Non-pigmented ciliary epithelial cell (primary cell): ENCODE data around the gene ADCY2.

Source experiments
- DNase-seq: peaks from one replicate; pipeline ENCODE4 v3.0.0-alpha.2; 2010; ENCODE audit warnings: low read depth

Gene ADCY2

DNA sequence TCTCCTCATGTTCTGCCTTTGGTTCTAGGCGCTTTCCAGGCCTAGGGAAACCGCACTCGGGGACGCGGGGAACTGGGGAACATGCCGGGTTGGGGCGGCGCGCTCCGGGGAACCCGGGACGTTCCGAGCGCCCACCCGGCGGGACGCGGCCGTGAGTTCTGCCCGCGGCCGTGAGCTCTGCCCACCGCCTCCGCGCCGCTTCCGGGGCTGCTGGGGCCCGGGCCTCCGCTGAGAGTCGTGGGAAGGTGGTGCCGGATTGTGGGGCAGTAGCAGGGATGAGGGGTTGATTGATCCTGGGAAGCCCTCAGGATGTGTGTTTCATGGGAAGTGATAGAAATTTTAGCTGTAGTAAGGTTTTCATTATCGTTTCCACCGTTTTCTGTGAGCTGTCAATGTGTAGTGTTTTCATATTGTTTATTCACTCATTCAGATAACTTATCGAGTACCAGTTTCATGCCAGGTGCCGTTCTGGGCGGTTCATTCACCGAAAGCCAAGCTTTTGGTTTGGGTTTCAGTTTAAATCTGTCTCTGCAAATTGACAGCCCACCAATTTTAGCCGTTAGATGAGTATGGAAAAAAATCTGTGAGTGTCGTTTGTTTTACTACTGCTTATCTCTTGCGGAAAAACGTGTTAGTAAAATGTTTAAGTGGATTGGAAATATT is 473.7 kb downstream of the ADCY2 start:
- DNase-seq: no peak

DNA sequence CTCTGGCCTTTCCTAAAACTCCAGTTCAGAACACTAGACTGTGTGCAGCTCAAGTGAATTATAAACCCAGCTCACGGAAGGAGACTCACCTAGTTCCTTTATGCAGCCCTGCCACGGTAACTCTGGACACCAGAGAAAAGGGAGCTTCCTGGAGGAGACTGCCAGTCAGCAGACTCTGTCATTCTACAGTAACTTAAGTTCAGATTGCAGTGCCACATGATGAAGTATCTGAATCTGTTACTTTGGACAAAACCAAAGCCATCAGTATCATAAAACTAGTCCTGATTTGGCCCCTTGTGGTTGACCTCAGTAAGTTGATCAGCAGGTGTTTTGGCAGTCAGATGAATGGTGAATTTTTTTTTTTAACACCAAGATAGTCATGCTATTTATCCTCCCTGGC is 475.7 kb downstream of the ADCY2 start:
- DNase-seq: no peak

DNA sequence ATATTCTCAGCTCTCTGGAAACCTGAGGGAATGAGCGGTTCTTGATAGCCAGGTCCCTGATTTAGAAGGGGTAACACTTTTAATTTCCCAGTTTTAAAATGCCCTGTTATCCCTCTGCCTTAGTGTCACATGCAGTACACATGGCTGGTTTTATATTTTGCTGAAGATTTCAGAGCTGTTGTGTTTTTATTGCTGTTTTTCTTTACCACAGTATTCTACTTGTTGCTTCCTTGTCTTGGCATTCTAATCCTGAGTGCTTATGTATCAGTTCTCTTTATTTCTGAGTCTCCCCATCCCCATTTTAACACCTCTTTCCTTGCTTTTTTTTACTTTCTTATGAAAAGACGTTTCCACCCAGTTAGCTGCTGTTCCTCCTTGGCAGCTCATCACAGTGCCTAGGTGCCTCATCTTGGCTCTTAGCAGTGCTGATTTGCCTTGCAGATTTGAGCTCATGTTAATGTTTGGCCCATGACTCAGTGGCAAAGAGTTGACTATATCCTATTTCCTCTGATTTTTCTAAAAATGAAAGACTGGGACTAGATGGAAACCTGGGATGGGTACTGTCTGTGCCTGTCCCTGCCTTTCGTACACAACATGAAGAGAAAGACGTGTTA is 476.7 kb downstream of the ADCY2 start:
- DNase-seq: no peak

DNA sequence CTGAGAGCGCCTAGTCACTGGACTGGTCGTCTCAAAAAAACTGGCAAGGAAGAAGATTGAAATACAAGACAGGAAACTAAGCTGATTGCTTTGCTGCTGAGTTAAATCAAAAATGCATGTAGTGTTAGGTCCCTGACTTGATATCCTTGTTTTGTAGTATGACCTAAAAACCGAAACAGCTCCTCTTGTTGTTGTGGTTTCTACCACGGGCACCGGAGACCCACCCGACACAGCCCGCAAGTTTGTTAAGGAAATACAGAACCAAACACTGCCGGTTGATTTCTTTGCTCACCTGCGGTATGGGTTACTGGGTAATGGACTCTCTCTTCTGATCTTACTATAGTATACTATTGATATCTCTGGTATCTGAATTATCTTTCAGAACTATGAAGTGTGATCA is 477.3 kb downstream of the ADCY2 start:
- DNase-seq: no peak

DNA sequence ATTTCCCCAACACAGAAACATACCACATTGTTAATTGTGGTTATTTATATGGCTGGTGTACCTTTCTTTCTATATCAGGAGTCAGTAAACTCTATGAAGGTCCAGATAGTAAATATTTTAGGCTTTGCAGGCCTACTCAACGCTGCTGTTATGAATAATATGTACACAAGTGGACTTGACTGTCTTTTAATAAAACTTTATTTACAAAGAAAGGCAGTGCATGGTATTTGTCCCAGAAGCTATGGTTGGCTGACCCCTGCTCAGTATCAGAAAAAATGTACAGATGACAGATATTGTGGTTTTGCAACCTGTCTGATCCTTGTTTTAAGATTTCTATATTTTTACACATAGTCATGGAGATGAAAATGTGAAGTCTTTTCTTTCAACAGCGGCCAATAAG is 478.7 kb downstream of the ADCY2 start:
- no peak for DNase-seq

DNA sequence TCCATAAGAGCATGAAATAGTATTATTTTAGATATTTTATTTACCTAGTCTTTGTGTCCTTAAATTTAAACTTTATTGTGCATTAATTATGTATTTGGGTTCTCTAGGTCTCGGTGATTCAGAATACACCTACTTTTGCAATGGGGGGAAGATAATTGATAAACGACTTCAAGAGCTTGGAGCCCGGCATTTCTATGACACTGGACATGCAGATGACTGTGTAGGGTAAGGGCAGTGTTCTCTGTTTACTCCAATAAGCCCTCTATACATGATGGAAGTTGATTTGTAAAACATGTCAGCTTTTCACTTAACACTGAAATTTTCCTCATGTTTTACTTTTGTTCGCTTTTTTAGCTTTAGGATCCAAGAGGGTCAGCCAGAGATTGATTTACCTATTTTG is 479.2 kb downstream of the ADCY2 start:
- DNase-seq: no peak

DNA sequence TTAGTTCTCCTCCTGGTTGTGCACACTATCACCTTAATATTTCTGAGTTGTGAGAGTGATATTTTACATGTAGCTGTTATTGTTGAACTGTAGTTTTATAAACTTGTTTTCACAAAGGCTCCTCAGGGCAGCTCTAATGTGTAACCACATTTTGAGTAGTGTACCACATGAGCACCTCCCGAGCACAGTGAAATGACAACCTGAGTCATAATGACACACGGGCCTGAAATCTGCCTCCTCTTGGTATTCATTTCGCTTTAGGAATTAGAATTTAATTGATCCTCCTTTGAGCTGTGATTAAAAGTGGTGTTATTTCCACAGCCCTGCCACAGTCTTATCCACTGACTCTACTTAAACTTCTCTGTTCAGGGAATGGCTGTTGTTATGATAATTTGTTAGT is 480.9 kb downstream of the ADCY2 start:
- DNase-seq: no peak

DNA sequence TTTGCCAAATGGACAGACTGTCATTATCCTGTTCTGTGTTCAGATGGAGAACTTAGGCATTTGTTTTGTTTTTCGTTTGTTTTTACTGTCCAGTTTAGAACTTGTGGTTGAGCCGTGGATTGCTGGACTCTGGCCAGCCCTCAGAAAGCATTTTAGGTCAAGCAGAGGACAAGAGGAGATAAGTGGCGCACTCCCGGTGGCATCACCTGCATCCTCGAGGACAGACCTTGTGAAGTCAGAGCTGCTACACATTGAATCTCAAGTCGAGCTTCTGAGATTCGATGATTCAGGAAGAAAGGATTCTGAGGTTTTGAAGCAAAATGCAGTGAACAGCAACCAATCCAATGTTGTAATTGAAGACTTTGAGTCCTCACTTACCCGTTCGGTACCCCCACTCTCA is 481.9 kb downstream of the ADCY2 start:
- DNase-seq: no peak

DNA sequence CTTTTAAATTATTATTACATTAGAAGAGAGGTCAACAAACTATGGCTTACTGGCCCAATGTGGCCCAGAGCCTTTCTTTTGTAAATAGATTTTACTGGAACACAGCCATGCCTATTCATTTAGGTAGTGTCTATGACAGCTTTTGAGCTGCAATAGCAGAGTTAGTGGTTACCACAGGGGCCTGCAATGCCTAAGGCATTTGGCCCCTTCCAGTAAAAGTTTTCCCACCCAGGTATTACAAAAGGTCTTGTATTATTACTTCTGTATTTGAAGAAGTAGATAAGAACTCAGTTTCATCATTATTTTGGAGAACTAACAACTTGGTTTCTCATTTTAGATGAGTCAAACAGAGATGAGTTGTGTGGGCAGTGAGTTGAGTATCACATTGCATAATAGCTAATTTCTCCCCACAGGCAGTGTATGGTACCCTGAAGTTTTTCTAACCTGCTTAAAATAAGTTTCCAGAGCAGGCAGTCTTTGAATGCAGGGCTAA is 482.5 kb downstream of the ADCY2 start:
- DNase-seq: no peak
